GM13976 (cell line): ENCODE results near the gene IGF1R.

Experiments used
- DNase-seq: peaks from one replicate; pipeline ENCODE4 v3.0.0; 2012; ENCODE audit warnings: low spot score
- CTCF ChIP-seq: IDR thresholded peaks from 2 replicates; pipeline ENCODE4 v1.5.1; 2012; ENCODE audit warnings: borderline replicate concordance, mild to moderate bottlenecking; ENCODE audit not compliant: insufficient read depth; ENCODE audit errors: extremely low read depth, missing control alignments, control extremely low read depth
- in situ Hi-C: fragments of 300-500 bp; cut with MboI; formaldehyde crosslinking; loops from one replicate; pipeline ENCODE4 v1.12.0; 2022; ENCODE audit warnings: low sequenced_read_pairs, mixed read lengths, inconsistent platforms; ENCODE audit not compliant: unreplicated experiment

IGF1R gene

GRCh38 chr15:98873441-98874218 lies 225.3 kb downstream of the IGF1R start:
- no peak for TF ChIP-seq CTCF

GRCh38 chr15:98874370-98874769 lies 226.0 kb downstream of the IGF1R start:
- TF ChIP-seq CTCF: no peak
- in situ Hi-C loops: no loop called here
- no peak for DNase-seq

More at GRCh38 chr15:98873441-98874218, 225.3 kb downstream of the IGF1R start:
- in situ Hi-C loops: no loop called here
- DNase-seq: no peak

- in situ Hi-C loops: no loop called here
- no peak for TF ChIP-seq CTCF
- DNase-seq: no peak
These were observed 226.4 kb downstream of the IGF1R start for GRCh38 chr15:98874773-98875172.

GRCh38 chr15:98875309-98875708 lies 227.0 kb downstream of the IGF1R start:
- no peak for DNase-seq
- no peak for TF ChIP-seq CTCF
- in situ Hi-C loops: no loop called here

- in situ Hi-C loops: no loop called here
- DNase-seq: no peak
- TF ChIP-seq CTCF: no peak
These were observed 228.4 kb downstream of the IGF1R start for GRCh38 chr15:98876451-98877369.

- DNase-seq: no peak
- TF ChIP-seq CTCF: no peak
- in situ Hi-C loops: no loop called here
These were observed 229.8 kb downstream of the IGF1R start for GRCh38 chr15:98878172-98878571.
